Stimulated activated CD4-positive, alpha-beta T cell treated with anti-CD3 and anti-CD28 coated beads, Interleukin-15, amount 100 ng/mL, for 24 hours (primary cell): ENCODE measurements around the gene VMP1.
A peak's percentile ranks its signal among the peaks of the same experiment; 100 is the strongest.
"Not testable (repeated sequence)": the region's sequence is repeated elsewhere in the genome, so short reads cannot be mapped to it uniquely, and the experiment has no call there.

Experiments used
- DNase-seq: peaks from one replicate; pipeline ENCODE4 v3.0.0-alpha.2; 2020

The VMP1 gene

DNA sequence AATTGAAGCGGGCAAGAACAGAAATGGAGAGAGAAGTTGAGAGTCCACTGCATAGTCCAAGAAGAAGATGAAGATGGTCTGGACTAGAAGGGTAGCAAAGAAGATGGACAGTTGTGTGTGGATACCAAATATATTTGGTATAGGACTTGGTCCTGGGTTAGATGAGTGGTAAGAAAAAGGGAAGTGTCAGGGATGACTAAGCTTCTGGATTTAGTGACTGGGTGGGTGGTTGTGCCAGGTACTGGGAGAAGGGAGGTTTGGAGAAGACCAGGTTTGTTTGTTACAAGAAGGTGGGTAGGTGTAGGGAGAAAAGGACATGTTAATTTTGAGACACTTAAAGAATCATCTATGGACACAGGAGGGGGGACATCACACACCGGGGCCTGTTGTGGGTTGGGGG is 5.4 kb downstream of the VMP1 start:
- DNase-seq = no peak

DNA sequence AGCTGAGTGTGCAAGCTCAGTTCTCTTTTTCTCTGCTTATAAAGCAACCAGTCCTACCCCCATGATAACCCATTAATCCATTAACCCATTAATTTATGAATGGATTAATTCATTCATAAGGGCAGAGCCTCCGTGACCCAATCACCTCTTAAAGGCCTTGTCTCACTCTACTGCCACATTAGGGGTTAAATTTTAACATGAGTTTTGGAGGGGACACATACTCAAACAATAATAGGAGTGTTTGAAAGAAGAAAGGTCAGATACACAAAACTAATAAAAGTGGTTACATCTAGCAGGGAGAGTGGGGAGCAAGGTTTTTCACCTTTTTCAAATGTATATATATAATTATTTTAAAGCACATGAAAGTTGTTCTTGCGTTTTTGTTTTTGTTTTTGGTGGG is 6.8 kb downstream of the VMP1 start:
- no peak for DNase-seq

DNA sequence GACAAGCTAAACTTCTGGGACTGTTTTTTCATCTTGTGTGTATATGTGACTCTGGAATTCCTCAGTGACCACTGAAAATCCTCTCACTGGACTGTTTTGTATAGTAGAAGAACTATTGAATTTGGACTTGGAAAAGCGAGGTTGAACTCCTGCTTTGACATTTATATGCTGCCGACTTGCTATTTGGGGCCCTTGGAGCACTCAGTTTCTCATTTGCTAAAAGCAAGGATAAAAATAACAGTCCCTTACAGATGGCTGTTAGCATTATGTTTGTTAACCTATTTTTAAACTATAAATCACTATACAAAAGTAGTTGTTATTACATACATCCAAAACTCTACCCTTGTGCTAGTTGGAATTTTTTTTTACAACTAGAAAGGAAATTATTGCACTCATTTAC is 9.0 kb downstream of the VMP1 start:
- DNase-seq = no peak

GRCh38 chr17:59719526-59719925 is 12.1 kb downstream of the VMP1 start:
- DNase-seq = no peak

GRCh38 chr17:59722623-59723022 is 15.2 kb downstream of the VMP1 start:
- no peak for DNase-seq

DNA sequence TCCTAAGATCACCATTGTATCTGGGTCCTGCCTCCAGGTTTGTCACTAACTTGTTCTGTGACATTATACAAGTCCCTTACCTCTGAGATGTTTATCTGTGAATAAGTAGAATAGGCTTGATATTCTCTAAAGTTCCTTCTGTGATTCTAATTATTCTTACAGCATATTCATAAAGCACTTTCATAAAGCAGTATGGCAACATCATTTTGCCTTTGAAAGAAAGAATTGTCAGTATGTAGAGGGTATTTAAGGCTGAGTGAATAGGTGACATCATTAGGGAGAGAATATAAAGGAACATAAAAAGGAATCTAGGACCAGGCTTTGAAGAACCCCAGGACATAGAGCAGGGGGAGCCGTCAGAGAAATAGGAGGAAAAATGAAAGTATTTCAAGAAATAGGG is 15.6 kb downstream of the VMP1 start:
- no peak for DNase-seq

- DNase-seq = no peak
Observed at GRCh38 chr17:59723607-59724006, 16.2 kb downstream of the VMP1 start.

- DNase-seq = no peak
Observed at GRCh38 chr17:59725691-59726090, 18.2 kb downstream of the VMP1 start.

DNA sequence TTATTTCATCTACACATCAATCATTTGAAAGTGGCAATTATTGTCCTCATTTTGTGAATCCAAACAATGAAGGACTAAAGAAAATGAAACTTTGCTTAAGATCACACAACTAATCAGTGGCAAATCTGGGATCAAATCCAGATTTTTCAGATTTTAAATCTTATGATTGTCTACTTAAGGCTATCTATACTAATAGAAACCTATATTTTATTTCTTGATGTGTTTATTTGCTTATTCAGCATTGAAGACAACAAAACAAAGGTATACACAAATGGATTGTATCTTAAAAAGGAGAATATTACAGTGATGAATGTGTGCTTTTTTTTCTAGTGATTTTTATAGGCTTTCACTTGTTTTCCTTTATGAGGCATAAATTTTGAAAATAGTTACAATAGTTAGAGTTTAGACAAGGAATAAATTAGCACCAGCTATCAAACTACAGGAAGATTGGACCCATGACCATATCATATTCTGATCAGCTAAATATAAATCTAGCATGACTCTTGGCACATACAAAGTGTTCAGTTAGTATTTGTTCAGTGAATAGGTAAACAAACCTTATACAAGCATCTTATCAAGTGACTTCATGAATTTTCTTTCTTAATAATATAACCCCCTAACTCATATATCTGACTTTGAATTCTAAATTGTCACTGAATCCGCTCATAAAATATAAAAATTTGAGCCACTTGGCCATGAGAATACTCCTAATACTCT is 20.5 kb downstream of the VMP1 start:
- no peak for DNase-seq

DNA sequence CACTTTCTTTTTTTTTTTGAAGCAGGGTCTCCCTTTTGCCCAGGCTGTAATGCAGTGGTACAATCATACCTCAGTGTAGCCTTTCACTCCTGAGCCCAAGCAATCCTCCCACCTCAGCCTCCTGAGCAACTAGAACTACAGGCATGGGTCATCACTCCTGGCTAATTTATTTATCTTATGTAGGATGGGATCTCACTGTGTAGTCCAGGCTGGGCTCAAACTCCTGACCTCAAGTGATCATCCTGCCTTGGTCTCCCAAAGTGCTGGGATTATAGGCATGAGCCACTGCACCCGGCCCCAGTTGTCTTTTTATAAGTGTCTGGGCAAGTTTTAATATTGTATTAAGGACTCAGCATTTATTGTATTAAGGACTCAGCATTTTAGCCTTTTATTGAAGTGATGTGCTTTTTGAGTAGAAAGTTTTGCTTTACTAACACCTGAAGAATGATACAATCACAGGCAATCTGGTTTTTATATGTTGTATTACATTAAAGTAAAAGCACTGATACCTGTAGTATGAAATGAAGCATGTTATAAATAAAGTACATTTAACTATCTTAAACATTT is 22.9 kb downstream of the VMP1 start:
- DNase-seq = no peak

DNA sequence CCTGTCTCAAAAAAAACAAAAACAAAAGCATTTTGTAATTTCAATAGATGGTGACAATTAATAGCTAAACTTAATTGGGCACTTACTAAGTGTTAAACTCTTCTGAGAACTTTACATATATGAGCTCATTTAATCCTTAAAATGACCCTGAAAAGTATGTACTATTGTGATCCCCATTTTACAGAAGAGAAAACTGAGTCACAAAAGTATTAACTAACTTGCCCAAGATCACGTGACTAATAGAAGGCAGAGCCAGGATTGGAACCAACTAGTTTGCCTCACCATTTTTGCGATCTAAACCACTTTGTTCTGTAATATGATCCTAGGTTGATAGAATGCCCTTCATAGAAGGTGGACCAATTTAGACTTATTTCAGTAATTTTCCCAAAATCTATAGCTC is 26.2 kb downstream of the VMP1 start:
- DNase-seq = no peak

GRCh38 chr17:59734226-59734625 is 26.8 kb downstream of the VMP1 start:
- DNase-seq = no peak

DNA sequence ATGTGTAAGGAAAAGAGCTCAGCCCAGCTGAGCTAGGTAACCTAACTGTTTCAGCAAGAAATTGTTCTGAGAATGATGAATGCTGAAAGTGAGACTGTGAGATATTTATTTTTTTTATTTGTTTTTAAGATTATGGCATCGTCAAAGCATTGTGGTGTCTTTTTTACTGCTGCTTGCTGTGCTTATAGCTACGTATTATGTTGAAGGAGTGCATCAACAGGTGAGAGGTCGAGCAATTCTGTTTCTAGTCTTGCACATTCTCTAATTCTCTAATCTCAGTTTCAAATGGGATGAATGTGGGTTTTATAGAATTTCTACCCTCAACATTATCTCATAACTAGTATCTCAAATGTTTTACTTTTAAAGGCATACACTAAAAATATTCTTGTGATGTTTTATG is 29.9 kb downstream of the VMP1 start:
- no peak for DNase-seq

DNA sequence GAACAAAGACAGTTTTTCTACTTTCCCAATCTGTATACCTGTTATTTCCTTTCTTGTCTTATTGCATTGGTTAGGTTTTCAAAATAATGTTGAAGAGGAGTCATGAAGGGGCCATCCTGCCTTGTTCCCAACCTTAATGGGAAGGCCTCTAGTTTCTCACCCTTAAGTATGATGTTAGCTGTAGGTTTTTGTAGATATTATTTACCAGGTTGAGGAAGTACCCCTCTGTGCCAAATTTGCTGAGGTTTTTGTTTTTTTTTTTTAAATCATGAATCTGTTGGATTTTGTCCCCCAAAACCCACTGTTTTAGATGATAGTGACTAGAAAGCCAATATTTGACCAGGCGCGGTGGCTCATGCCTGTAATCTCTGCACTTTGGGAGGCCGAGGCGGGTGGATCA is 36.4 kb downstream of the VMP1 start:
- no peak for DNase-seq

GRCh38 chr17:59745040-59745439 is 37.6 kb downstream of the VMP1 start:
- no peak for DNase-seq

- no peak for DNase-seq
Observed at GRCh38 chr17:59746849-59747445, 39.5 kb downstream of the VMP1 start.

DNA sequence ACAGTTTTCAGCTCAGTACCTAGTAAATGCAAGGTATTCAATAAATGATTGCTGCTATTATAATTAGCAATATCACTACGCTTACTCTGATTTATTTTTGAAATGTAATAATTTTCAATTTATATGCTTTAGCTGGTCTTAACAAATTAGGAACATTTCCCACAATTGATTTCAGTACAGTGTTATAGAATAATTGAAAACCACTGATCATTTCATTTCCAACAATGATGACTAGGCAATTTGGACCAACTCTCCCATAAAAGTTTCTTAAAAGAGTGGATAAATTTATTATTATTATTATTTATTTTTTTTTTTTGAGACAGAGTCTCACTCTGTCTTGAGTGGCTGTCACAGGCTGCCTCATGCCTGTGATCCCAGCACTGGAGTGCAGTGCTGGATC is 41.1 kb downstream of the VMP1 start:
- no peak for DNase-seq

DNA sequence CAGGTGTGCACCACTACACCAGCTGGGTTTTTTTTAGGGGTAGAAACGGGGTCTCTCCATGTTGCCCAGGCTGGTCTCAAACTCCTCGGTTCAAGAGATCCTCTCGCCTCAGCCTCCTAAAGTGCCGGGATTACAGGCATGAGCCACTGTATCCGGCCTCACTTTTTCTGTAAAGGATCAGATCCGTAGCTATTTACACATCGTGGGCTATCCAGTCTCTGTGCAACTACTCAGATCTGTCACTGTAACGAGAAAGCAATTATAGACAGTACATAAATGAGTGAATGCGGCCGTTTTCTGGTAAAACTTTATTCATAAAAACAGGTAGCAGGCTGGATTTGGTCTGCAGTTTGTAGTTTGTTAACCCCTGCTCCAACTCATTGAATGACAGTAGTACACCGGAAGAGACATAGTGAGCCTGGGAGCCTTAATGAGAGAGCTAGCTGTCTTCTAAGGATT is 44.5 kb downstream of the VMP1 start:
- DNase-seq = peak; percentile 35

DNA sequence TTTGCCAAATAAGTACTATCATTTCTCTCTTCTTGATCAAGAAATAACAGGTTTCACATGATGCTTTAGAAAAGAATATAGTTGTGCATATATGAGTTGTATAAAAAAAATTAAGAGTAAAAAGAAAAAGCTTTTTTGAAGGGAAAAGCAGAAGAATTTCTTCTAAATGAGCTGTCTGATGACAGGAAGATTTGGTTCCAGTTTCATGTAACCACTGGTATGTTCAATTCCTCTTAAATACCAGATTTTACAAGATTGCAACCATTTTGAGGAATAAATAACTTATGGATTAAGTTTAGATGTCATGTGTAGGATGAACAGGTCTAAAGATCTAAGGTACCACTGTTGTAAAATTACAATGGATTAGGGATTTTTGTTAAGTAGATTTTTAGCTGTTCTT is 45.0 kb downstream of the VMP1 start:
- DNase-seq = no peak

DNA sequence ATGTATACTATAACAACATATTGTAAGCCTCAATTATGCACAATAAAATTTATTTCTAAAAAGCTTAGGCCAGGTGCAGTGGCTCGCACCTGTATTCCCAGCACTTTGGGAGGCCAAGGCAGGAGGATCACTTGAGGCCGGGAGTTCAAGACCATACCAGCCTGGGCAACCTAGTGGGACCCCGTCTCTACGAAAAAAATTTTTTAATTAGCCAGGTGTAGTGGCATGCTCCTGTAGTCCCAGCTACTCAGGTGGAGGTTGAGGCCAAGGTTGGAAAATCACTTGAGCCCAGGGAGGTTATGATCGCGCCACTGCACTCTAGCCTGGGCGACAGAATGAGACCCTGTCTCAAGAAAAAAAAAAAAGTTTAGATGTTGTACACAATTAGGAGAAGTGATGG is 45.5 kb downstream of the VMP1 start:
- no peak for DNase-seq

DNA sequence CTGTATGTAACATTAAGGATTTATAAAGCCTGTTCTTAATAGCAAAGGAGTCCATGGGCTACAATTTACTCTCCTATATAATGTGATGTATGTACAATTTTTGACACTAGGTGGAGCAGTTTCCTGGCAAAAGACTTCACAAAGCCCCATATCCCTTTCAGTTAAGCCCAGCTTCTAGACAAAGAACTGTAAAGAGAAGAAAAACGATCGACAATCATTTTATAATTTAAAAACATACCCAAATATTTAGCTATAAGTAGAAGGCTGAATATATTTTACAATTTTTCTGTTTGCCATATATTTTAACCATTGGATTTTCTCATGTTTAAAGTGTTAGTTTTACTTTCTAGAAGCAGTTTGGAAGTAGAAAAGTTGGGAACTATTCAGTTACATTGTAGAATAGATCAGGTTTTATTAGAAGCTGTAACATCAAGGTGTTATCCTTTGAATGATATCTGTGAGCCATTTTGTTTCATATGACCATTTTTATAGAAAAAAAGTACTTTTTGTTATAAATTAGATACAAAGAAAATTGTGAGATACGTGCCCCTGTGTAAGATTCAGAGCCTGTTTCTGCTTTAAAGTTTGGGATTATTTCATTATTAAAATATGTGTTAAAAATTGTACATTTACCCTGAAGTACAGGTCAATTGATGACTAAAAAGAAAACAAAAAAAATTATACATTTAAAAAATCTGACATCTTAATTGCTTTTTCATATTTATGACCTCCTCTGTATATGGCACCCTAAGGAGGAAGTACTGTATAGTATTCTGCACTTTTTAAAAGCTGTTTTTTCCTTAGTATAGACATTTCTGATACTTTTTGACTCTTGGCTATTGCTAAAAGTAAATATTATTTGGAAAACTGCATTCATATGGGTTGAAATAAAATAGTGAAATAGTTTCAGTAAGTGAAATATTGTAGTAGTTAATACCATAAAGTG is 46.3 kb downstream of the VMP1 start:
- no peak for DNase-seq

DNA sequence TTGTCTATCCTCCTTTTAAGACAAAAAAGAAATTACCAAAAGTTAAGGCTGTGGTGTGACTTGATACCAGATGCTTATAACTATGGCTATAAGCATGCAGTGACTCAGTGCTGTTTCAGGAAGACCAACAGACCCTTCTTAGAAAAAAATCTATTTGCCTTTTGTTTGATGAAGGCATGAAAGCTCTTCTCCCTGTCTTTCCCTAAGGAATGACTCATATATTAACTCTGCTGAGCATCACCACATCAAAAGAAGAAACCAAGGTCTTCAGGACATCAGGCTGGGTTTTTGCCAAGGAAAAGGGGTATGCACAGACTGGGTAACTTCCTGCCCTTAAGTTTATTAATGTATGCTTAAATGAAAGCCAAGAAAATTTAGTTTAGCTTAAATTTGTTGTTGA is 47.1 kb downstream of the VMP1 start:
- peak; percentile 54 for DNase-seq

DNA sequence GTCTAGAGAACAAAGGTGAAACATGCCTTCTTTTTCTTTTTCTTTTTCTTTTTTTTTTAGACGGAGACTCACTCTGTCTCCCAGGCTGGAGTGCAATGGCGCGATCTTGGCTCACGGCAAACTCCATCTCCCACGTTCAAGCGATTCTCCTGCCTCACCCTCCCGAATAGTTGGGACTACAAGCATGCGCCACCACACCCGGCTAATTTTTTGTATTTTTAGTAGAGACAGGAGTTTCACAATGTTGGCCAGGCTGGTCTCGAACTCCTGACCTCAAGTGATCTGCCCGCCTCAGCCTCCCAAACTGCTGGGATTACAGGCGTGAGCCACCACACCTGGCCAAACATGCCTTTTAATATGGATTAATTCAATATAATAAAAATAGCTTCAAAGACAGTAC is 47.6 kb downstream of the VMP1 start:
- DNase-seq = not testable (repeated sequence)
